ENCODE measurements around the gene CHRM1.

The CHRM1 gene

DNA sequence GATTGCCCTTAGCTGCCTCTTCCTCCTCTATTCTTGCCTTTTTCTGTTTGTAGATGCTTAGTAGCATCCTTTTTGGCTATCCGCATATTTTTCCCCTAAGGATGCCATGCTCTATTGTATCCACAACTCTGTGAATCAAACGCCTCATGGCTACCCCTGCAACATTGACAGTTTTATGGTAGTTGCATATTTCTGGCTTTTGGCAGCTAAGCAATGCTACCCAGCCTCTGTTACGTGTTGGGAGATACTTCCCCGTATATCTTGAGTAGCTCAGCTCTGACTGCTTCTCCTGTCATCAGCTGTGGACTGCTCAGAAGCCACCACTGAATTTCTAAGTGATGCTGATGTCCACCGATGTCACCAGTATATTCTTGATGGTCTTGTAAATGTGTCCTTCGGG lies 55.5 kb downstream of the CHRM1 start:
- H3K4me1 ChIP-seq (ENCODE audit: control insufficient read depth, insufficient read depth, low read length): no peaks in the 10 kb centered on the region
- H3K36me3 ChIP-seq (ENCODE audit: control insufficient read depth in 2 of 2, insufficient read depth in 1 of 2, low read length in 2 of 2): peaks cover 0 to 31% of the 10 kb centered on the region in 2 experiments; a peak in 2 of 3 replicates
- H3K9me3 ChIP-seq (ENCODE audit: control insufficient read depth, insufficient read depth, low read depth, low read length): no peaks in the 10 kb centered on the region
- ChIA-PET POLR2A (interaction anchor here (0.6 to 6.2 kb wide), 8 partner anchors 10 to 273 kb away, joined by 3 to 61 read pairs (median 5); partner anchors contain the start of genes LBHD1, SLC3A2 and WDR74), CTCF (interaction anchor here (0.6 to 5.2 kb wide), 6 partner anchors 10 to 474 kb away, joined by 3 to 21 read pairs (median 3); no protein-coding TSS in a partner anchor)
- TF ChIP-seq ZFP3 (tag by site-specific recombination; IDR thresholded peaks at IDR 0.05; ENCODE audit: low read depth) (no peak), KLF10 (tag by site-specific recombination; IDR thresholded peaks at IDR 0.05) (no peak), ZNF341 (tag by site-specific recombination; IDR thresholded peaks at IDR 0.05; ENCODE audit: low read depth) (no peak), ZNF202 (tag by site-specific recombination; IDR thresholded peaks at IDR 0.05; ENCODE audit: borderline replicate concordance) (no peak), PRDM1 (tag by site-specific recombination; IDR thresholded peaks at IDR 0.05) (no peak), ZNF501 (tag by site-specific recombination; IDR thresholded peaks at IDR 0.05) (no peak), ZNF791 (tag by site-specific recombination; IDR thresholded peaks at IDR 0.05) (no peak), ZNF777 (tag by site-specific recombination; IDR thresholded peaks at IDR 0.05; ENCODE audit: borderline replicate concordance) (no peak), ZNF596 (tag by site-specific recombination; IDR thresholded peaks at IDR 0.05) (no peak), ZNF184 (tag by site-specific recombination; IDR thresholded peaks at IDR 0.05) (no peak), ZNF138 (tag by site-specific recombination; IDR thresholded peaks at IDR 0.05; ENCODE audit: borderline replicate concordance) (no peak), ZNF174 (tag by site-specific recombination; IDR thresholded peaks at IDR 0.05) (no peak), BCL11A (tag by site-specific recombination; IDR thresholded peaks at IDR 0.05; ENCODE audit: low read depth) (no peak), GLI2 (tag by site-specific recombination; IDR thresholded peaks at IDR 0.05; ENCODE audit: borderline replicate concordance, low read depth) (no peak)
- TF ChIP-seq, protein P1, sequence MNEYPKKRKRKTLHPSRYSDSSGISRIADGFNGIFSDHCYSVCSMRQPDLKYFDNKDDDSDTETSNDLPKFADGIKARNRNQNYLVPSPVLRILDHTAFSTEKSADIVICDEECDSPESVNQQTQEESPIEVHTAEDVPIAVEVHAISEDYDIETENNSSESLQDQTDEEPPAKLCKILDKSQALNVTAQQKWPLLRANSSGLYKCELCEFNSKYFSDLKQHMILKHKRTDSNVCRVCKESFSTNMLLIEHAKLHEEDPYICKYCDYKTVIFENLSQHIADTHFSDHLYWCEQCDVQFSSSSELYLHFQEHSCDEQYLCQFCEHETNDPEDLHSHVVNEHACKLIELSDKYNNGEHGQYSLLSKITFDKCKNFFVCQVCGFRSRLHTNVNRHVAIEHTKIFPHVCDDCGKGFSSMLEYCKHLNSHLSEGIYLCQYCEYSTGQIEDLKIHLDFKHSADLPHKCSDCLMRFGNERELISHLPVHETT (tag by site-specific recombination; IDR thresholded peaks at IDR 0.05): no peak
- TF ChIP-seq, protein P2, sequence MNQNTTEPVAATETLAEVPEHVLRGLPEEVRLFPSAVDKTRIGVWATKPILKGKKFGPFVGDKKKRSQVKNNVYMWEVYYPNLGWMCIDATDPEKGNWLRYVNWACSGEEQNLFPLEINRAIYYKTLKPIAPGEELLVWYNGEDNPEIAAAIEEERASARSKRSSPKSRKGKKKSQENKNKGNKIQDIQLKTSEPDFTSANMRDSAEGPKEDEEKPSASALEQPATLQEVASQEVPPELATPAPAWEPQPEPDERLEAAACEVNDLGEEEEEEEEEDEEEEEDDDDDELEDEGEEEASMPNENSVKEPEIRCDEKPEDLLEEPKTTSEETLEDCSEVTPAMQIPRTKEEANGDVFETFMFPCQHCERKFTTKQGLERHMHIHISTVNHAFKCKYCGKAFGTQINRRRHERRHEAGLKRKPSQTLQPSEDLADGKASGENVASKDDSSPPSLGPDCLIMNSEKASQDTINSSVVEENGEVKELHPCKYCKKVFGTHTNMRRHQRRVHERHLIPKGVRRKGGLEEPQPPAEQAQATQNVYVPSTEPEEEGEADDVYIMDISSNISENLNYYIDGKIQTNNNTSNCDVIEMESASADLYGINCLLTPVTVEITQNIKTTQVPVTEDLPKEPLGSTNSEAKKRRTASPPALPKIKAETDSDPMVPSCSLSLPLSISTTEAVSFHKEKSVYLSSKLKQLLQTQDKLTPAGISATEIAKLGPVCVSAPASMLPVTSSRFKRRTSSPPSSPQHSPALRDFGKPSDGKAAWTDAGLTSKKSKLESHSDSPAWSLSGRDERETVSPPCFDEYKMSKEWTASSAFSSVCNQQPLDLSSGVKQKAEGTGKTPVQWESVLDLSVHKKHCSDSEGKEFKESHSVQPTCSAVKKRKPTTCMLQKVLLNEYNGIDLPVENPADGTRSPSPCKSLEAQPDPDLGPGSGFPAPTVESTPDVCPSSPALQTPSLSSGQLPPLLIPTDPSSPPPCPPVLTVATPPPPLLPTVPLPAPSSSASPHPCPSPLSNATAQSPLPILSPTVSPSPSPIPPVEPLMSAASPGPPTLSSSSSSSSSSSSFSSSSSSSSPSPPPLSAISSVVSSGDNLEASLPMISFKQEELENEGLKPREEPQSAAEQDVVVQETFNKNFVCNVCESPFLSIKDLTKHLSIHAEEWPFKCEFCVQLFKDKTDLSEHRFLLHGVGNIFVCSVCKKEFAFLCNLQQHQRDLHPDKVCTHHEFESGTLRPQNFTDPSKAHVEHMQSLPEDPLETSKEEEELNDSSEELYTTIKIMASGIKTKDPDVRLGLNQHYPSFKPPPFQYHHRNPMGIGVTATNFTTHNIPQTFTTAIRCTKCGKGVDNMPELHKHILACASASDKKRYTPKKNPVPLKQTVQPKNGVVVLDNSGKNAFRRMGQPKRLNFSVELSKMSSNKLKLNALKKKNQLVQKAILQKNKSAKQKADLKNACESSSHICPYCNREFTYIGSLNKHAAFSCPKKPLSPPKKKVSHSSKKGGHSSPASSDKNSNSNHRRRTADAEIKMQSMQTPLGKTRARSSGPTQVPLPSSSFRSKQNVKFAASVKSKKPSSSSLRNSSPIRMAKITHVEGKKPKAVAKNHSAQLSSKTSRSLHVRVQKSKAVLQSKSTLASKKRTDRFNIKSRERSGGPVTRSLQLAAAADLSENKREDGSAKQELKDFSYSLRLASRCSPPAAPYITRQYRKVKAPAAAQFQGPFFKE (tag by site-specific recombination; IDR thresholded peaks at IDR 0.05; ENCODE audit: borderline replicate concordance): no peak
- TF ChIP-seq, protein P3, sequence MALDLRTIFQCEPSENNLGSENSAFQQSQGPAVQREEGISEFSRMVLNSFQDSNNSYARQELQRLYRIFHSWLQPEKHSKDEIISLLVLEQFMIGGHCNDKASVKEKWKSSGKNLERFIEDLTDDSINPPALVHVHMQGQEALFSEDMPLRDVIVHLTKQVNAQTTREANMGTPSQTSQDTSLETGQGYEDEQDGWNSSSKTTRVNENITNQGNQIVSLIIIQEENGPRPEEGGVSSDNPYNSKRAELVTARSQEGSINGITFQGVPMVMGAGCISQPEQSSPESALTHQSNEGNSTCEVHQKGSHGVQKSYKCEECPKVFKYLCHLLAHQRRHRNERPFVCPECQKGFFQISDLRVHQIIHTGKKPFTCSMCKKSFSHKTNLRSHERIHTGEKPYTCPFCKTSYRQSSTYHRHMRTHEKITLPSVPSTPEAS (tag by site-specific recombination; IDR thresholded peaks at IDR 0.05): no peak
- TF ChIP-seq, protein P4, sequence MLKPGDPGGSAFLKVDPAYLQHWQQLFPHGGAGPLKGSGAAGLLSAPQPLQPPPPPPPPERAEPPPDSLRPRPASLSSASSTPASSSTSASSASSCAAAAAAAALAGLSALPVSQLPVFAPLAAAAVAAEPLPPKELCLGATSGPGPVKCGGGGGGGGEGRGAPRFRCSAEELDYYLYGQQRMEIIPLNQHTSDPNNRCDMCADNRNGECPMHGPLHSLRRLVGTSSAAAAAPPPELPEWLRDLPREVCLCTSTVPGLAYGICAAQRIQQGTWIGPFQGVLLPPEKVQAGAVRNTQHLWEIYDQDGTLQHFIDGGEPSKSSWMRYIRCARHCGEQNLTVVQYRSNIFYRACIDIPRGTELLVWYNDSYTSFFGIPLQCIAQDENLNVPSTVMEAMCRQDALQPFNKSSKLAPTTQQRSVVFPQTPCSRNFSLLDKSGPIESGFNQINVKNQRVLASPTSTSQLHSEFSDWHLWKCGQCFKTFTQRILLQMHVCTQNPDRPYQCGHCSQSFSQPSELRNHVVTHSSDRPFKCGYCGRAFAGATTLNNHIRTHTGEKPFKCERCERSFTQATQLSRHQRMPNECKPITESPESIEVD (tag by site-specific recombination; IDR thresholded peaks at IDR 0.05): no peak
- H3K4me3 ChIP-seq (ENCODE audit: low read depth, low read length): no peak overlapping the region
- H3K27ac ChIP-seq (ENCODE audit: extremely low read depth, low read depth, low read length): no peak overlapping the region
